Mononuclear cell (primary cell): ENCODE results near the gene GALNT7. TPM values are rescaled to one million over a fixed set of nuclear protein-coding genes. Genes with fewer than 3 reads are reported as not detected.
"Not testable (repeated sequence)": the region's sequence is repeated elsewhere in the genome, so short reads cannot be mapped to it uniquely, and the experiment has no call there.

Experiments used
- H3K27me3 ChIP-seq: 2 replicates; pipeline ENCODE4 v1.6.0; 2011; ENCODE audit warnings: low read length, control low read depth; ENCODE audit not compliant: insufficient read depth
- H3K4me1 ChIP-seq: 2 replicates; pipeline ENCODE4 v1.5.1; 2011; ENCODE audit warnings: mild to moderate bottlenecking, low read length, control low read depth; ENCODE audit not compliant: insufficient read depth
- H3K4me3 ChIP-seq: 2 replicates; pipeline ENCODE4 v1.5.1; 2011; ENCODE audit warnings: mild to moderate bottlenecking, low read length, moderate library complexity
- H3K9me3 ChIP-seq: 2 replicates; pipeline ENCODE4 v1.5.1; 2011; ENCODE audit warnings: low read depth, mild to moderate bottlenecking, control low read depth, low read length
- total RNA-seq: library from RNA; depleted of rRNA; stranded (reverse); fragments of >200 nt; gene quantifications from one replicate; pipeline ENCODE4 v1.2.3, GENCODE V29; 2012

Gene GALNT7
- total RNA-seq, 1 donor: 11.4 TPM

DNA sequence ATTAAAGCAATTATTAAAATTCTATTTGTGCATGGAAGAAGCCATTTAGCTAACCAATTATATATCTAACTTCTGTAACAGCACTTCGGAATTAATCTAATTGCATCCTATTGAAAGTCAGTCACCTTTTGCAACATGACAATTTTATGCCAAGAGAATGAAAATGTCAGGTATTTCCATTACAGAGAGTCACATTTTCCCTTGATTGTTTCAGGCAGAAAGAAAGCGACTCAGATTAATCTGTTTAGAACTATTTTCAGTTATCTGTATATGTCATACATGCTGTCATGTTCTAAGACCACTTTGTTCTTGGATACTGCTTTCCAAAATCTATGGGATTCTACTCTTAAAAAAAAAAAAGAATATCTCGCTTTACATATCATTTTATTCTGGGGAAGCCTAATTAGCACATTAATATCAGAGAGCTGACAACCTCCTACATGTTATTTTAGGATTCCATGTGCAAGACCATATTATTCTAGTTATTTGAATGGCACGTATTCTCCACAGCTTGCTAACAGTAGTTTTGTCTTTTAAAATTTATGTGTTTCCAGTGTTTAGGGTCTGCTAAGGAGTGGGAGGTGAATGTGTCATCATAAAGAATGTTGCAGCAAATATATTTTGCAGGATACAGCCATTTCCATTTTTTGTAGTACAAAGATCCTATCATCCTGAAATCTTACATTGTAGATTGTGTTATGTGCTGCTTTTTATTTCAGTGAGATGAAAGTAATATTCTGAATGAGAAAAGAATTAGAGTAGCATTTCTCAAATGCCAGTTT is 31.7 kb downstream of the GALNT7 start:
- H3K9me3 ChIP-seq: peaks cover 6% of the 10 kb centered on the region
- no peak overlapping the region for H3K4me3 ChIP-seq
- peaks cover 2% of the 10 kb centered on the region for H3K4me1 ChIP-seq
- no peaks in the 10 kb centered on the region for H3K27me3 ChIP-seq

DNA sequence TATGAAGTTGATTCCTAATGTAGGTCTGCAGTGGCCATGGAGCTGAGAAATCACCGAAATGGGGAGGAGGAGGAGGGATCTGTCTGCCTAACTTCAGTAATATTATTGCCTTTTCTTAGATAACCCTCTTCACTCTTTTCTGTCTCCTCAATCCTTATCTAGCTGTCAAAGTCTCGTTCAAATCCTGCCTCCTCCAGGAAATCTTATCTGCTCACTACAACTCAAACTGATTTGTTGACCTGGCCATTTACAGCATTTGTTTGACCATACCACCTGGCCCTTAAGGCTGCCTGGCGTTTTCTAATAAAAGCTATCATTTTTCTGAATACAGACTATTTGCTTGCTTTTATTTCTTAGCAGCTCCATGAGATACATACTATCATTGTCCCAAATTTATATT is 33.8 kb downstream of the GALNT7 start:
- Histone ChIP-seq H3K4me1 (no peaks in the 10 kb centered on the region), H3K4me3 (no peak overlapping the region), H3K27me3 (no peaks in the 10 kb centered on the region), H3K9me3 (peaks cover 6% of the 10 kb centered on the region)

DNA sequence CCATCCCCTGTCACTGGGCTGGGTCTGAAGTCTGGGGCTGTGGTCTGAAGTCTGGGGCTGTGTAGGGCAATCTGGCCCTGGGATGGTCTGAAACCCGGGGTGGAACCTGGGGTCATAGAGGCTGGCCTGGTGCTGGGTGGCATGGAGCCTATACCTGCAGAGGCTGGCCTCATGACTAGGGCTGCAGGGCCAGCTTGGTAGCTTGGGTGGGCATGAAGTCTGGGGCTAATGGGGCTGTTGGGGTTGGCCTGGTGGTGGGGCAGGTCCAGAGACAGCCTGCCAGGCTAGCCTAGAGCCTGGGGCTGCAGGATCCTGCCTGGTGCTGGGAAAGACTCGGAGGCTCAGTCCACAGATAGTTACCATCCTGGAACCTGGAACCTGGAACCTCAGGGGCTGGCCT is 37.0 kb downstream of the GALNT7 start:
- H3K4me3 ChIP-seq: no peak overlapping the region
- no peaks in the 10 kb centered on the region for H3K27me3 ChIP-seq
- no peaks in the 10 kb centered on the region for H3K4me1 ChIP-seq
- peaks cover 6% of the 10 kb centered on the region for H3K9me3 ChIP-seq

DNA sequence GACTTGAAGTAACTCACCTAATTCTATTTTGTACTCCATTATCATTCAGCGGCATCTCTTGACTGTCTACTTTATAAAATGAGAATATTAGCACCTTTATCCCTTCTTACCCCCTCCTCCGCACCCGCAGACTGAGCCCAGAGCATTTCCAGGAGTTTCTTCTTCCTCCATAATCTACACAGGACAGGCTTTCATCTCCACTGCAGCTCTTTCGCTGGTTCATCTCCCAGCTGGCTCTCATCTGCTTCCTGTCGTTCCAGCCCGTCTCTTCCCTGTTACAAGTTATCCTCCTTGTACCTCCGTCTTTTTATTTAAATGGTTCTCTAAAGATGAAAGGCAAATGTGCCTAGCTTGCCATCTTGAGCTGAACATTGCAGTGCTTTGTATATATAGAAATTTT is 39.8 kb downstream of the GALNT7 start:
- H3K27me3 ChIP-seq: no peaks in the 10 kb centered on the region
- H3K4me1 ChIP-seq: no peaks in the 10 kb centered on the region
- no peak overlapping the region for H3K4me3 ChIP-seq
- H3K9me3 ChIP-seq: peaks cover 6% of the 10 kb centered on the region

DNA sequence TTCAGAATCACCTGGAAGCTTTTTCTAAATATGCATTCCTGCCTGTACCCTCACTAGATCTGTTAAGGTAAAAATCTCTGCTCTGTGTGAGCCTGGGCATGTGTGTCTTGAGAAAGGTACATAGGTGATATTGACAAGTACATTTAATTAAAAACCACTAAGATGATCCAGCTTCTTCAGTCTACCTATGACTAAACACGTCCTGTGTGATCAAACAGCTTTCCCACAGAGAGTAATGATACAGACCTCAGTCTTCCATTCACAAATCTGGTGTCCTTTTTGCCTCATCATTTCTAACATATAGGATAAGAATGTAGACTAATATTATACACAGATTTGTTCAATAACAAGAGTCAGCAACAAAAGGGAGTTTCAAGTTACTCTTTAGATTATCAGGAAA is 42.6 kb downstream of the GALNT7 start:
- Histone ChIP-seq H3K9me3 (no peaks in the 10 kb centered on the region), H3K27me3 (no peaks in the 10 kb centered on the region), H3K4me3 (no peak overlapping the region), H3K4me1 (no peaks in the 10 kb centered on the region)

DNA sequence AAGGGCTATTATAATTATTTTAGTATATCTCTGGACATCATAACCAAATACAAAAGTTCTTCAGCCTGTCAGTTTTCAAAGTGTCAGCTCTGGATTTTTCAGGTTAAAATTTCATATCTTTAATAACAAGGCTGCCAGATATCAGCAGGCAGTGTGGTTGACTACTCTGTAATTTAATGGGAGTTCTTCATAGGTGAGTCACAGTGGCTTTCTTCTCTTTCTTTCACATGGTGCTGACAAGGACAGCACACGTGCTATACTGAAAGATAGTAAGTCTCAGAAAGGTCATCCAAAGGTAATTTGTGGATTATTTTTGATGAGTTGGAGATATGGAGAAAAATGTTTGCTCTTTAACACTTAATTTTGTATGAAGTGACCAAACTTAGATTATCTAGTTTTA is 43.2 kb downstream of the GALNT7 start:
- H3K27me3 ChIP-seq: no peaks in the 10 kb centered on the region
- H3K4me3 ChIP-seq: no peak overlapping the region
- H3K9me3 ChIP-seq: no peaks in the 10 kb centered on the region
- no peaks in the 10 kb centered on the region for H3K4me1 ChIP-seq

DNA sequence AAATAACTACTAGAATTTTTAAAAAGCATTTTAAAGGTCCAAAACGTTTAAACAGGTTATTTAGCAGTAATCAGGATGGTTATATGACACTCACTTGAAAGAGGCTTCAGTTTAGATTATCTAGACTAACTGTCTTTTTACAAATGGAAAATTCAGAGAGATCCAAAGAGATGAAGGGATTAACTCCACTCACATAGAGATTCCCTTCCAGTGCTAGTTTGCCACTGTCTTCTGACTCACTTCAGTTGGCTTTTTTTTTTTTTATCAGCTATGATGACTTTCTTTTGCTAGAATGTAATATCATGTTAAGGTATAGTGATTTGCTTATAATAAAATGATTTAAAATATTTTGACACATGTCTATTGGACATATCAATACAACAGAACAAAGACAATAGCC is 43.8 kb downstream of the GALNT7 start:
- no peaks in the 10 kb centered on the region for H3K9me3 ChIP-seq
- H3K27me3 ChIP-seq: no peaks in the 10 kb centered on the region
- no peak overlapping the region for H3K4me3 ChIP-seq
- H3K4me1 ChIP-seq: no peaks in the 10 kb centered on the region

DNA sequence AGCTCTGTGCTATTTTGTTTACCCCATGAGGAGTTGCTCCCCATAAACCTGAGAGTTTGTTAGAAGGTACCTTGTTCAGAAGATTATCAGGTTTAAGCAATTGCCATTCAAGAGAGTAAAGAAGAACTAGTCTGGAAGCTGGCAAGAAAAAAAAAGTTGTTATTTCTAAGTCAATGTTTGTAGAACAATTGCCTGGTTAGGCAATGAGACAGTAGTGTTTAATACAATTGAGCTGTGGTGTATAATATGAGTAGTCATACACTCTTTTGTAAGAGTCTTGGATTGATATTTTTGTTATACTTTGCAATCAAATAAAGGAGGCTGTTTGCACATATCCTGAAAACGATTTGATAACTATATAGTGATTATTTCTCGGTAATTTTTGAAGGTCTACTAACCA is 44.7 kb downstream of the GALNT7 start:
- no peaks in the 10 kb centered on the region for H3K27me3 ChIP-seq
- no peaks in the 10 kb centered on the region for H3K4me1 ChIP-seq
- no peak overlapping the region for H3K4me3 ChIP-seq
- no peaks in the 10 kb centered on the region for H3K9me3 ChIP-seq

DNA sequence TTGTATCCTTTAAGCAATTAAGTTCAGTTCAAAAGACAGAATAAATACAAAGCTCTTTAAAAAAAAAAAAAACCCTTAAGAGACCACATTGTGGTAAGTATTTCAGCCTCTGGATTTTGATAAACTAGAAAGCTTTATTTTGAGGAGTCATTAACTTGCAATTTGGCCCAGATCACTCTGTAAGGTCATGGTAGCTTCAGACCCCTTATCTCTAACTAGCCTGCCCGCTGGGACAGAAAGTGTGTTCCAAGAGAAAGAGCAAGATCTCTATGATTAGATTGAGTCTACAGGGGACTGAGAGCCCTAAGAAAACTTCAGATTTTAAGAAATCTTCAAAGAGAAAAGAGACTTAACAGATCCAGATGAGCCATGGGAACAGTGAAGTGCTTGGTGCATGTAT is 45.6 kb downstream of the GALNT7 start:
- no peaks in the 10 kb centered on the region for H3K9me3 ChIP-seq
- no peaks in the 10 kb centered on the region for H3K4me1 ChIP-seq
- no peaks in the 10 kb centered on the region for H3K27me3 ChIP-seq
- no peak overlapping the region for H3K4me3 ChIP-seq

DNA sequence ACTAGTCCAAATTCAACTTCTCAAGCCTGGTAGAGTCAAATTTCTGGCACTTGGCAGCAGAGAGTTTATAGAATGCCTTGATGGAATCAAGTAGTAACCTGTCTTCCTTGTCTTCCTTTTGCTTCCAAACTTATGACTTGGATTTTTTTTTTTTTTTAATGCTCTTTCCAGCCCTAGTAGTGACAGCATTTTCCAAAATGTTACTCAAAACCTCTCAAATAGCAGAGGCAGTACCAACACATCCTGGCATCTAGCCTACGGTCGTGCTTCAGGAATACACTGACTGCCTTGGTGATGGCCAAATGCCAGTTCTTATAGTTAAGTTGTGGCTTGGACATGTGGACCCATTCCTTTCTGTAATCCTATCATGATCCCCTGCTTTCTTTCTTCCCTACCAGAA is 46.0 kb downstream of the GALNT7 start:
- no peaks in the 10 kb centered on the region for H3K4me1 ChIP-seq
- no peaks in the 10 kb centered on the region for H3K27me3 ChIP-seq
- no peak overlapping the region for H3K4me3 ChIP-seq
- no peaks in the 10 kb centered on the region for H3K9me3 ChIP-seq

DNA sequence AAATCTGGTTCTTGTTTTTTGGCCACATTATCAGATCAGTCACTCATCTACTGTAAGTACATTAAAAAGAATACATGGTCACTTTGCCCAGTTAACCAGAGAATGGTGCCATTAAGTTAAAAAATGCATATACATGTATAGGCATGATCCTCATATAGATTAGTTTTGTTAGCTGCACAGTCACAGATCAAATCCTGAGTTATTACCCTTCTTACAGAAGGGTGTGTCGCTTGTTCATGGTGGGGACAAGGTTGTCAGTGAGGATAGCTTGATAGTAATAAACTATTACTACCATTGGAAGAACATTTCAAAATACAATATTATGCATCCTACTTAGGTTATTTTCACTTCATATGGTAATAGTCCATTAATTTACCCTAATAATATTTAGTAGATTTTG is 48.5 kb downstream of the GALNT7 start:
- no peaks in the 10 kb centered on the region for H3K27me3 ChIP-seq
- no peaks in the 10 kb centered on the region for H3K4me1 ChIP-seq
- no peak overlapping the region for H3K4me3 ChIP-seq
- no peaks in the 10 kb centered on the region for H3K9me3 ChIP-seq

DNA sequence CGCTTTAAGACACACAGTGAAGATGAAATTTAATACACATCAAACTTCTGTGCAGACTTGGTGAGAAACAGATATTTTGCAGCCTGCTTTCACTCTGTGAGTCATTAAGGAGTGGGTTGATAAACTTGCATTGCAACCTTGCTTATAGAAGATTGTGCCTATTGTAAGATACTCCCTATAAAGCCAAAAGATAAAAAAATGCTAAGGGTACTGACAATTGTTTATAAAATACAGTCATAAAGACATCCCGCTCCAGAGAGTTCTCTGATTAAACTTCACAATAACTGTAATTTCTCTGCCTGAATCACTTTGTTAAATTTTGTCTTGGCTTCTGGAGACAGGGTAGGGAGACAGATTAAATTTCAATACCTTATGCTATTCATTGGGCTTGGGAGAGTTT is 49.1 kb downstream of the GALNT7 start:
- no peaks in the 10 kb centered on the region for H3K27me3 ChIP-seq
- H3K9me3 ChIP-seq: no peaks in the 10 kb centered on the region
- H3K4me3 ChIP-seq: no peak overlapping the region
- no peaks in the 10 kb centered on the region for H3K4me1 ChIP-seq

DNA sequence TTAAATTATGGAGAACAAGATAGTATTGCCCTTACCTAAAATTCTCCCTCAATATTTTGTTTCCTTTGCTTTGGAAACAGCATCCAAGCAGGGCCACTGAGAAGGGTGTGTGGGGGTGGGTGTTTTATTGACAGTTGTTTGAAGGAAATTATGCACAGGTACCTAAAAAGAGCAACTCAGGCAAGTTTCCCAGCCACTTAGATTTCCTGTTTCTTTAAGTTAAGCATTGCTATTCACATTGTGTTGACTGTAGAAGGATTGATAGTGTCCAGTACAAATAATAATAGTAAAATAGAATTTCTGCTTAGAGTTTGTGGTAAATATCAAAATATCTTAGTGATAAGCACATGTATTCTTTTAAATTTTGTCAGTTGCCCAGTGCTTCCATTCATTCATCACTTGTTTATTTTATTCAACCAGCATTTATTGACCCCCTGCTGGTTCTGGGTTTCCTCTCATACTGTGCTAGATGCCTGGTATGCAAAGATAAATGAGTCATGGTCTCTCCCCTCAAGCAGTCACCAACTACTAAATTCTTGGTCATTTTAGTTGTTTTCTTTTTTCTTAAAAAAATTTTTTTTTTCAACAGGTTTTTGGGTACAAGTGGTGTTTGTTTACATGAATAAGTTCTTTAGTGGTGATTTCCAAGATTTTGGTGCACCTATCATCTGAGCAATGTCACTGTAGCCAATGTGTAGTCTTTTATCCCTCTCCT is 50.0 kb downstream of the GALNT7 start:
- H3K4me3 ChIP-seq: no peak overlapping the region
- H3K9me3 ChIP-seq: no peaks in the 10 kb centered on the region
- no peaks in the 10 kb centered on the region for H3K27me3 ChIP-seq
- H3K4me1 ChIP-seq: no peaks in the 10 kb centered on the region

DNA sequence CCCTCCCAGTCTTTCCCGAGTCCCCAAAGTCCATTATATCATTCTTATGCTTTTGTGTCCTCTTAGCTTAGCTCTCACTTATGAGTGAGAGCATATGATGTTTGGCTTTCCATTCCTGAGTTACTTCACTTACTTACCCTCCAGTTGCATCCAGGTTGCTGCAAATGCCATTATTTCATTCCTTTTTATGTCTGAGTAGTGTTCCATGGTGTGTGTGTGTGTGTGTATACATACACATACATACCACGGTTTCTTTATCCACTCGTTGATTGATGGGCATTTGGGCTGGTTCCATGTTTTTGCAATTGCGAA is 50.5 kb downstream of the GALNT7 start:
- H3K27me3 ChIP-seq, H3K9me3 ChIP-seq, H3K4me3 ChIP-seq, H3K4me1 ChIP-seq: not testable (repeated sequence)

DNA sequence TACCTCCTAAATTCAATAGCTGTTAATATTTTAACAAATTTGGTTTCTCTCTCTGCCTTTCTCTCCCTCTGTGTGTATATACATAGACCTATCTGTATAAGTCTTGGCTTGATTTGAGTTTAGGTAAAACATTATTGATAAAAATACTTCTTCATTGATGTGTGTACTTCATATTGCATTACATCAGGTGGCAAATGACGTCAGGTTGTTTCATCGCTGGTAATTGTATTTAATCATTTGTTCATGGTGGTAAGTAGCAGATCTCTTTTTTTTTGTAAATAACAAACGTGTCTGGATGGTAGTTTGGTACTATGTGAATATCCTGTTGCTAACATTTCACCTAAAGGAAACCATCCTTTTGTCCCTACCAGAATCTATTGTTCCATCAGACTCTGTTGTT is 55.1 kb downstream of the GALNT7 start:
- no peaks in the 10 kb centered on the region for H3K9me3 ChIP-seq
- H3K4me1 ChIP-seq: peaks cover 3% of the 10 kb centered on the region
- H3K27me3 ChIP-seq: no peaks in the 10 kb centered on the region
- no peak overlapping the region for H3K4me3 ChIP-seq

DNA sequence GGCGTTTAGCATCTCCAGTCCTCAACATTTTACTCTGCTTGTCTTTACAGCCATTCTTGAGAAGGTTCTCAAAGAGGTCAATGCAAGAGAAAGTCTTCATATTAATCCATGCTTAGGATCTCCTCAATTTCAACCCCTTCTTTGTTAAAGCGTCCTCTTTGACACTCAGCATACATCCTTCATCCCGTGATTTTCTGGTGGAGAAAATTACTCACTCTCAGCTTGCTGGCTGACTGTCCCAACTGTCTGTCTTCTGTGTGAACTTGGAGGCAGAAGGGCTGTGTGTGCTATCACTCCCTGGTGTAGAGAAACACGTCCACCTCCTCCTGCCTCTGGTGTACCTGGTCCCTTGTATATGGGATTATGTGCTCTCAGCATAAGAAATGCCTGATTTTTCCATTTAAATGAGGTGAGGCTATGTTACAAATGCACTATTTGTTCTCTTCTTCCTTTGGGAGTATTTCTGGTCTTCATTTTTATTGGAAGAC is 57.8 kb downstream of the GALNT7 start:
- Histone ChIP-seq H3K9me3 (no peaks in the 10 kb centered on the region), H3K4me3 (no peak overlapping the region), H3K4me1 (peaks cover 3% of the 10 kb centered on the region), H3K27me3 (no peaks in the 10 kb centered on the region)
